Ishikawa (cell line): ENCODE data around the gene SLC35G6.

Source experiments
- CREB1 ChIP-seq: IDR thresholded peaks from 2 replicates; pipeline ENCODE4 v1.6.1; 2012; ENCODE audit warnings: low read depth
- RAD21 ChIP-seq: IDR thresholded peaks from 2 replicates; pipeline ENCODE4 v1.6.1; 2012; ENCODE audit warnings: low read depth
- ZBTB7A ChIP-seq: IDR thresholded peaks from 2 replicates; pipeline ENCODE4 v1.6.1; 2012; ENCODE audit warnings: low read depth

DNA sequence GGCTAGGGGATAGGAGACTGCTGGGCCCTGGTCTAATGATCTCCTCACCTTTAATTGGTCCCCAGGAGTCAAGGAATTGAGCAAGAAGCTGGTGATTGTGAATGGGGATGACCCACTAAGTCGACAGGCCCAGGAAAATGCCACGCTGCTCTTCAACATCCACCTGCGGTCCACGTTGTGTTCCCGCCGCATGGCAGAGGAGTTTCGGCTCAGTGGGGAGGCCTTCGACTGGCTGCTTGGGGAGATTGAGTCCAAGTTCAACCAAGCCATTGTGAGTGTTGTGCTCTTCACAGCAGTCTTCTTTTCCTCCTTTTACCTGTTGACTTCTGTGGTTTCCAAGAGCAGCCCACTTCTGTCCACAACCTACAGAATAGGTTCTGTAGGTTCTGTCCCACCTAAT is 22.3 kb downstream of the SLC35G6 start:
- TF ChIP-seq ZBTB7A (no peak), CREB1 (no peak), RAD21 (no peak)
